ENCODE results near the gene RCCD1. TPM values are rescaled to one million over a fixed set of nuclear protein-coding genes. Genes with fewer than 3 reads are reported as not detected.

The RCCD1 gene
- total RNA-seq, 4 donors from 2014 or later, result 1.4 to 4.8 (median 4.4) TPM

DNA sequence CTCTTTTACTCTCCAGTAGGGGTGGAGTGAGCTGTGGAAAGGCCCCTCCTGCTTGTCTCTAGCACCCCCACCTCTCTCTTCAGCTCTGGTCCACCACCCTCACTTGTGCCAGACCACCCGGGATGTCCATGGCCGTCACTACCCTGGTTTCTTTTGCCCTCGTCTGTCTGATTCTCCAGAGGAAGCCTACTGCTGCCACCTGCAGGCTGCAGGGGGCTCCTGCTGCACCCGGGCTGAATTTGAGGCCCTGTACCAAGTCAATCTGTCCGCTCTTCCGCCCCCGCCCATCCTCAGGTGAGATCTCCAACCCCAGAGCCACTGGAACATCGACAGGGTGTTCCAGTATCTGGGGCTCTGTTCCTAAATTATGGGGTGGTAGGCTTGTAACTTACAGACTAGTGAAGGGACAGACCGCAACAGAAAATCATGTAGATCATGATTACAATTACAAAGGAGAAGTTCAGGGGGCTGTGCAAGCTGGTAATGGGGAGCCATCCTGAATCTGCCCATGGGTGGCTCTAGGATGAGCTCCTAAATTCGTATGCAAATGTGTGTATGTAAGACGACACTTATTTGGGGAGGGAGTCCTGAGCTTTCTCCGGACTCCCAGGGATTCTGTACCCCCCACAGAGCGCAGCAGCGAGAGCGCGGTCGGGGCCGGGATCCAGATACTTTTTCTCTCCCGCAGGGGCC, 20.3 kb upstream of the RCCD1 start:
- peak overlapping the region; percentile 74 to 92 (median 83) for H3K4me3 ChIP-seq
- TF ChIP-seq POLR2A (IDR thresholded peaks at IDR 0.05), result no peak
- TF ChIP-seq, protein P1, sequence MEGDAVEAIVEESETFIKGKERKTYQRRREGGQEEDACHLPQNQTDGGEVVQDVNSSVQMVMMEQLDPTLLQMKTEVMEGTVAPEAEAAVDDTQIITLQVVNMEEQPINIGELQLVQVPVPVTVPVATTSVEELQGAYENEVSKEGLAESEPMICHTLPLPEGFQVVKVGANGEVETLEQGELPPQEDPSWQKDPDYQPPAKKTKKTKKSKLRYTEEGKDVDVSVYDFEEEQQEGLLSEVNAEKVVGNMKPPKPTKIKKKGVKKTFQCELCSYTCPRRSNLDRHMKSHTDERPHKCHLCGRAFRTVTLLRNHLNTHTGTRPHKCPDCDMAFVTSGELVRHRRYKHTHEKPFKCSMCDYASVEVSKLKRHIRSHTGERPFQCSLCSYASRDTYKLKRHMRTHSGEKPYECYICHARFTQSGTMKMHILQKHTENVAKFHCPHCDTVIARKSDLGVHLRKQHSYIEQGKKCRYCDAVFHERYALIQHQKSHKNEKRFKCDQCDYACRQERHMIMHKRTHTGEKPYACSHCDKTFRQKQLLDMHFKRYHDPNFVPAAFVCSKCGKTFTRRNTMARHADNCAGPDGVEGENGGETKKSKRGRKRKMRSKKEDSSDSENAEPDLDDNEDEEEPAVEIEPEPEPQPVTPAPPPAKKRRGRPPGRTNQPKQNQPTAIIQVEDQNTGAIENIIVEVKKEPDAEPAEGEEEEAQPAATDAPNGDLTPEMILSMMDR (IDR thresholded peaks at IDR 0.05 in 4 of 5, conservative IDR thresholded peaks at IDR 0.05 in 1 of 5), result peak; percentile 79 to 96 (median 87)
- intact Hi-C loops (cut with DNase I; ENCODE audit: low total_unique reads), result loop anchor here (5.0 kb wide), 1 partner anchor 217 kb away; the partner anchor contains the start of gene BLM
- H3K9me3 ChIP-seq, result no peaks in the 10 kb centered on the region
- in situ Hi-C loops (cut with MboI; ENCODE audit: low sequenced_read_pairs in 4 of 4), result no loop called here
- DNase-seq (peak; percentile 61 to 84), ATAC-seq (peak; percentile 47 to 52)
- H3K27me3 ChIP-seq, result no peaks in the 10 kb centered on the region
- H3K36me3 ChIP-seq, result peaks cover 0 to 27% of the 10 kb centered on the region in 2 donors
- peak overlapping the region; percentile 79 to 89 (median 84) for H3K27ac ChIP-seq
- H3K4me1 ChIP-seq, result peaks cover 42 to 43% of the 10 kb centered on the region in 2 donors

DNA sequence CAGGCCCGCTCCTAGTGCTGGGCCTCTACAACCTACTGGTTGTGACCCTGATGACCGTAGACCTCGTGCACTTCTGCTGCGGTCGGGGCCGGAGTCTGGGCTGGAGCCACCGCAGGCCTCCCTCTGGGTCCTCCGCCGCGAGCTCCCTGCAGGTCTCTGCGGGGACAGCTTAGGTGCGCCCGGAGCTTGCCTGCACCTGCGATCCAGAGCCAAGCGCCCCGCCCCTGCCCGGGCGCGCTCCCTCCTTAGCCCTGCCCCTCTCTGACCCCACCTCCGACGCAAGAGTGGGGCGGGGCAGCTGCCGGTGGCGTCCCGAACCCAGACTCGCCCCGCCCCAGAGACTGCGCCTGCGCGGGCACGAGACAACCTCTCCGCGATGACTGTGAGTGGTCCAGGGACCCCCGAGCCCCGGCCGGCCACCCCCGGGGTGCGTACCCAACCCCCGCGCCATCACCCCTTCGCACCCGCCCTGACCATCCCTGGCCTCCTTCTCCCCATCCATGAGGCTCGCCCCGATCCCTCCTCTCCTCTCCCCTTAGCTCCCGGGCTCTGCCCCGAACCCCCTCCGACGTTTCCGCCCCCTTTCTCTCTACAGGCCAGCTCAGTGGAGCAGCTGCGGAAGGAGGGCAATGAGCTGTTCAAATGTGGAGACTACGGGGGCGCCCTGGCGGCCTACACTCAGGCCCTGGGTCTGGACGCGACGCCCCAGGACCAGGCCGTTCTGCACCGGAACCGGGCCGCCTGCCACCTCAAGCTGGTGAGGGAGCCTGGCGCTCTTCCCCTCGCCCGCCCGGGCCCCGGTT, 19.5 kb upstream of the RCCD1 start, which contains the start of gene UNC45A:
Gene UNC45A (plus strand): TSS at position 337 of the 803 bp plus-strand sequence. CDS start 40 bp downstream, at position 377.
- Histone ChIP-seq H3K4me1 (peaks cover 42% of the 10 kb centered on the region in 2 donors), H3K4me3 (peak within 1 kb of the TSS; percentile 74 to 92 (median 83)), H3K27me3 (no peaks in the 10 kb centered on the region), H3K36me3 (peaks cover 0 to 35% of the 10 kb centered on the region in 2 donors), H3K9me3 (no peaks in the 10 kb centered on the region), H3K27ac (peak within 1 kb of the TSS; percentile 79 to 89 (median 84))
- in situ Hi-C loops (cut with MboI; ENCODE audit: low sequenced_read_pairs in 4 of 4) (no loop called here), intact Hi-C loops (cut with DNase I; ENCODE audit: low total_unique reads) (loop anchor here (5.0 kb wide), 1 partner anchor 218 kb away; the partner anchor contains the start of gene BLM)
- DNase-seq (peak; percentile 85 to 86), ATAC-seq (peak; percentile 50 to 71)
- peak; percentile 56 to 58 for TF ChIP-seq POLR2A (IDR thresholded peaks at IDR 0.05)
- TF ChIP-seq, protein P1 (IDR thresholded peaks at IDR 0.05 in 4 of 5, conservative IDR thresholded peaks at IDR 0.05 in 1 of 5), result no peak

DNA sequence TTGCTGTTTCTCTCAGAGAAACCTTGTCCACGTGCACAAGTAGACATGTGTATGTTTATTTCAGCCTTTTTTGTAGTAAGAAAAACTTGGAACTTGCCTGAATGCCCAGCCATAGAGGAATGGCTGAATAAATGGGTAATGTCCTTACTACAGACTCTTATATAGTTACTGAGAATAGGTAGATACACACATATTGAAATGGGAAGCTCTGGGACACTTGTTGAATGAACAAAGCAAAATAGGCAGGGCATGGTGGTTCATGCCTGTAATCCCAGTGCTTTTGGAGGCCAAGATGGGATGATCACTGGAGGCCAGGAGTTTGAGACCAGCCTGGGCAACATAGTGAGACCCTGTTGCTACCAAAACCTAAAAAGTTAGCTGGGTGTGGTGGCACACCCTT, 17.9 kb upstream of the RCCD1 start:
- in situ Hi-C loops (cut with MboI; ENCODE audit: low sequenced_read_pairs in 4 of 4), result no loop called here
- Histone ChIP-seq H3K9me3 (no peaks in the 10 kb centered on the region), H3K4me1 (peaks cover 28% of the 10 kb centered on the region in 2 donors), H3K4me3 (no peak overlapping the region), H3K27ac (no peak overlapping the region), H3K36me3 (peaks cover 0 to 52% of the 10 kb centered on the region in 2 donors), H3K27me3 (no peaks in the 10 kb centered on the region)
- TF ChIP-seq, protein P1 (IDR thresholded peaks at IDR 0.05 in 4 of 5, conservative IDR thresholded peaks at IDR 0.05 in 1 of 5), result no peak
- no peak for TF ChIP-seq POLR2A (IDR thresholded peaks at IDR 0.05)
- no peak for ATAC-seq
- DNase-seq, result no peak
- intact Hi-C loops (cut with DNase I; ENCODE audit: low total_unique reads), result no loop called here

DNA sequence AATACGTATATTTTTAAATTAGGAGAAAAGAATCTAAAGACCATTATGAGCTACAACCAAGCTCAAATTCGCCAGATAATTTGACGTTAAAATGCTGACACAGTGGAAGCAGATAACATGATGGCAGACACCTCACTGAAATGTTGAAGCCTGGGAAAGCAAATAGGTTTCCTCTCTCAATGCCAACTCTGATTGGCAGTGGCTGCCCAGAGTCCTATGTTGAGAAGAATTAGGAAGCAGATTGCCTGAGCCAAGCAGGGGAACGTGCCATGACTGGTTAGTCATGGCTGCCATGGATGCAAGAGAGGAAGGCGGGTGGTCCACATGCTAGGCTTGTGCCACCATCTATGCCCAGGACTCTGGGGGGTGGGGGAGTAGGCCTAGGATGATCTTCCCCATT, 16.4 kb upstream of the RCCD1 start:
- Histone ChIP-seq H3K27me3 (no peaks in the 10 kb centered on the region), H3K27ac (no peak overlapping the region), H3K4me1 (peaks cover 17 to 23% of the 10 kb centered on the region in 2 donors), H3K36me3 (peaks cover 0 to 66% of the 10 kb centered on the region in 2 donors), H3K4me3 (no peak overlapping the region), H3K9me3 (no peaks in the 10 kb centered on the region)
- in situ Hi-C loops (cut with MboI; ENCODE audit: low sequenced_read_pairs in 4 of 4), result no loop called here
- DNase-seq, result no peak
- TF ChIP-seq, protein P1 (IDR thresholded peaks at IDR 0.05 in 4 of 5, conservative IDR thresholded peaks at IDR 0.05 in 1 of 5), result no peak
- TF ChIP-seq POLR2A (IDR thresholded peaks at IDR 0.05), result no peak
- no peak for ATAC-seq
- intact Hi-C loops (cut with DNase I; ENCODE audit: low total_unique reads), result no loop called here
